ENCODE results near the gene PAX5.

PAX5 gene

GRCh38 chr9:36832164-36832795 is 201.8 kb downstream of the PAX5 start:
- TF ChIP-seq, protein P1, sequence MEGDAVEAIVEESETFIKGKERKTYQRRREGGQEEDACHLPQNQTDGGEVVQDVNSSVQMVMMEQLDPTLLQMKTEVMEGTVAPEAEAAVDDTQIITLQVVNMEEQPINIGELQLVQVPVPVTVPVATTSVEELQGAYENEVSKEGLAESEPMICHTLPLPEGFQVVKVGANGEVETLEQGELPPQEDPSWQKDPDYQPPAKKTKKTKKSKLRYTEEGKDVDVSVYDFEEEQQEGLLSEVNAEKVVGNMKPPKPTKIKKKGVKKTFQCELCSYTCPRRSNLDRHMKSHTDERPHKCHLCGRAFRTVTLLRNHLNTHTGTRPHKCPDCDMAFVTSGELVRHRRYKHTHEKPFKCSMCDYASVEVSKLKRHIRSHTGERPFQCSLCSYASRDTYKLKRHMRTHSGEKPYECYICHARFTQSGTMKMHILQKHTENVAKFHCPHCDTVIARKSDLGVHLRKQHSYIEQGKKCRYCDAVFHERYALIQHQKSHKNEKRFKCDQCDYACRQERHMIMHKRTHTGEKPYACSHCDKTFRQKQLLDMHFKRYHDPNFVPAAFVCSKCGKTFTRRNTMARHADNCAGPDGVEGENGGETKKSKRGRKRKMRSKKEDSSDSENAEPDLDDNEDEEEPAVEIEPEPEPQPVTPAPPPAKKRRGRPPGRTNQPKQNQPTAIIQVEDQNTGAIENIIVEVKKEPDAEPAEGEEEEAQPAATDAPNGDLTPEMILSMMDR (IDR thresholded peaks at IDR 0.05; ENCODE audit: low read depth, low read length), result no peak
- in situ Hi-C loops (cut with HindIII; ENCODE audit: low sequenced_read_pairs), result no loop called here

GRCh38 chr9:36831381-36832161 is 202.5 kb downstream of the PAX5 start:
- in situ Hi-C loops (cut with HindIII; ENCODE audit: low sequenced_read_pairs), result no loop called here
- no peak overlapping the region for H3K4me3 ChIP-seq (ENCODE audit: low read depth, low read length)
- no peak for DNase-seq (ENCODE audit: low read depth, low spot score)
- TF ChIP-seq, protein P1 (IDR thresholded peaks at IDR 0.05; ENCODE audit: low read depth, low read length), result no peak

More at GRCh38 chr9:36832164-36832795, 201.8 kb downstream of the PAX5 start:
- no peak for DNase-seq (ENCODE audit: low read depth, low spot score)
- no peak overlapping the region for H3K4me3 ChIP-seq (ENCODE audit: low read depth, low read length)

GRCh38 chr9:36828611-36829013 is 205.5 kb downstream of the PAX5 start:
- TF ChIP-seq, protein P1 (IDR thresholded peaks at IDR 0.05; ENCODE audit: low read depth, low read length), result no peak
- H3K4me3 ChIP-seq (ENCODE audit: low read depth, low read length), result no peak overlapping the region
- in situ Hi-C loops (cut with HindIII; ENCODE audit: low sequenced_read_pairs), result no loop called here
- no peak for DNase-seq (ENCODE audit: low read depth, low spot score)

DNA sequence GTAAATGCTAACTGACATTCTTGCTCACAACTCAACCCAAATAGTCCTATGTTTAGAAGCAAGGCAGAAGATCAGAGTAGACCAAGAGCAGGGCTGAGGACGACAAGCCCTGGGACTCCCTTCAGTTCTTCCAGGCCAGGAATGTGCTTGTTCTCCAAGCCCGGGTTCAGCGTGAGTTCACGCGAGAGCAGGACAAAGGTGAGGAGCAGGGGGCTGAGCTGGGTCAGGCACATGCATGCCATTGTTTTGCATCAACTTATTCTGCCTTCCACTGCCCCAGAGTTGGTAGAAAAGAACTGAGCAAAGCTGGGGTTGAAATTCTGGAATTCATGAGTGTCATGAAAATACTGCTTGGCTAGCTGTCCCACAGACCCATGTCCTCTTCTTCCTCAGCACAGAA is 206.5 kb downstream of the PAX5 start:
- in situ Hi-C loops (cut with HindIII; ENCODE audit: low sequenced_read_pairs), result no loop called here
- H3K4me3 ChIP-seq (ENCODE audit: low read depth, low read length), result no peak overlapping the region
- DNase-seq (ENCODE audit: low read depth, low spot score), result no peak
- TF ChIP-seq, protein P1 (IDR thresholded peaks at IDR 0.05; ENCODE audit: low read depth, low read length), result no peak

GRCh38 chr9:36826581-36826980 is 207.5 kb downstream of the PAX5 start:
- no peak overlapping the region for H3K4me3 ChIP-seq (ENCODE audit: low read depth, low read length)
- DNase-seq (ENCODE audit: low read depth, low spot score), result no peak
- in situ Hi-C loops (cut with HindIII; ENCODE audit: low sequenced_read_pairs), result no loop called here
- TF ChIP-seq, protein P1 (IDR thresholded peaks at IDR 0.05; ENCODE audit: low read depth, low read length), result no peak

GRCh38 chr9:36825179-36825578 is 208.9 kb downstream of the PAX5 start:
- no peak for DNase-seq (ENCODE audit: low read depth, low spot score)
- H3K4me3 ChIP-seq (ENCODE audit: low read depth, low read length), result no peak overlapping the region
- TF ChIP-seq, protein P1 (IDR thresholded peaks at IDR 0.05; ENCODE audit: low read depth, low read length), result no peak
- in situ Hi-C loops (cut with HindIII; ENCODE audit: low sequenced_read_pairs), result no loop called here

Measured in astrocyte of the spinal cord (primary cell).